Measurements from ENCODE around the gene EXOC3L1.

The EXOC3L1 gene

GRCh38 chr16:67228905-67229304 lies 39.0 kb upstream of the EXOC3L1 start:
- TF ChIP-seq, protein P1, sequence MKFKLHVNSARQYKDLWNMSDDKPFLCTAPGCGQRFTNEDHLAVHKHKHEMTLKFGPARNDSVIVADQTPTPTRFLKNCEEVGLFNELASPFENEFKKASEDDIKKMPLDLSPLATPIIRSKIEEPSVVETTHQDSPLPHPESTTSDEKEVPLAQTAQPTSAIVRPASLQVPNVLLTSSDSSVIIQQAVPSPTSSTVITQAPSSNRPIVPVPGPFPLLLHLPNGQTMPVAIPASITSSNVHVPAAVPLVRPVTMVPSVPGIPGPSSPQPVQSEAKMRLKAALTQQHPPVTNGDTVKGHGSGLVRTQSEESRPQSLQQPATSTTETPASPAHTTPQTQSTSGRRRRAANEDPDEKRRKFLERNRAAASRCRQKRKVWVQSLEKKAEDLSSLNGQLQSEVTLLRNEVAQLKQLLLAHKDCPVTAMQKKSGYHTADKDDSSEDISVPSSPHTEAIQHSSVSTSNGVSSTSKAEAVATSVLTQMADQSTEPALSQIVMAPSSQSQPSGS (tag by site-specific recombination; IDR thresholded peaks at IDR 0.05; ENCODE audit: low read depth) = no peak
- no peak for TF ChIP-seq ZSCAN16 (tag by site-specific recombination; IDR thresholded peaks at IDR 0.05)
- TF ChIP-seq, protein P2, sequence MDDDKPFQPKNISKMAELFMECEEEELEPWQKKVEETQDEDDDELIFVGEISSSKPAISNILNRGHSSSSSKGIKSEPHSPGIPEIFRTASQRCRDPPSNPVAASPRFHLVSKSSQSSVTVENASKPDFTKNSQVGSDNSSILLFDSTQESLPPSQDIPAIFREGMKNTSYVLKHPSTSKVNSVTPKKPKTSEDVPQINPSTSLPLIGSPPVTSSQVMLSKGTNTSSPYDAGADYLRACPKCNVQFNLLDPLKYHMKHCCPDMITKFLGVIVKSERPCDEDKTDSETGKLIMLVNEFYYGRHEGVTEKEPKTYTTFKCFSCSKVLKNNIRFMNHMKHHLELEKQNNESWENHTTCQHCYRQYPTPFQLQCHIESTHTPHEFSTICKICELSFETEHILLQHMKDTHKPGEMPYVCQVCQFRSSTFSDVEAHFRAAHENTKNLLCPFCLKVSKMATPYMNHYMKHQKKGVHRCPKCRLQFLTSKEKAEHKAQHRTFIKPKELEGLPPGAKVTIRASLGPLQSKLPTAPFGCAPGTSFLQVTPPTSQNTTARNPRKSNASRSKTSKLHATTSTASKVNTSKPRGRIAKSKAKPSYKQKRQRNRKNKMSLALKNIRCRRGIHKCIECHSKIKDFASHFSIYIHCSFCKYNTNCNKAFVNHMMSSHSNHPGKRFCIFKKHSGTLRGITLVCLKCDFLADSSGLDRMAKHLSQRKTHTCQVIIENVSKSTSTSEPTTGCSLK (tag by site-specific recombination; IDR thresholded peaks at IDR 0.05) = no peak
- TF ChIP-seq OSR2 (tag by site-specific recombination; IDR thresholded peaks at IDR 0.05) = no peak
- TF ChIP-seq PATZ1 (tag by site-specific recombination; IDR thresholded peaks at IDR 0.05) = no peak
- no peak for TF ChIP-seq ZNF248 (tag by site-specific recombination; IDR thresholded peaks at IDR 0.05)
- TF ChIP-seq SP7 (tag by site-specific recombination; IDR thresholded peaks at IDR 0.05) = no peak
- TF ChIP-seq ZNF433 (tag by site-specific recombination; IDR thresholded peaks at IDR 0.05; ENCODE audit: low read depth) = no peak
- no peak for TF ChIP-seq GFI1B (tag by site-specific recombination; IDR thresholded peaks at IDR 0.05)
- TF ChIP-seq ZNF544 (tag by site-specific recombination; IDR thresholded peaks at IDR 0.05) = no peak
- no peak for TF ChIP-seq REPIN1 (tag by site-specific recombination; IDR thresholded peaks at IDR 0.05; ENCODE audit: low read depth)
- no peak for TF ChIP-seq ZNF157 (tag by site-specific recombination; IDR thresholded peaks at IDR 0.05)
- TF ChIP-seq ZNF791 (tag by site-specific recombination; IDR thresholded peaks at IDR 0.05) = no peak
- TF ChIP-seq ZNF560 (tag by site-specific recombination; IDR thresholded peaks at IDR 0.05; ENCODE audit: borderline replicate concordance) = no peak
- no peak for TF ChIP-seq ZNF37A (tag by site-specific recombination; IDR thresholded peaks at IDR 0.05)
- TF ChIP-seq, protein P3, sequence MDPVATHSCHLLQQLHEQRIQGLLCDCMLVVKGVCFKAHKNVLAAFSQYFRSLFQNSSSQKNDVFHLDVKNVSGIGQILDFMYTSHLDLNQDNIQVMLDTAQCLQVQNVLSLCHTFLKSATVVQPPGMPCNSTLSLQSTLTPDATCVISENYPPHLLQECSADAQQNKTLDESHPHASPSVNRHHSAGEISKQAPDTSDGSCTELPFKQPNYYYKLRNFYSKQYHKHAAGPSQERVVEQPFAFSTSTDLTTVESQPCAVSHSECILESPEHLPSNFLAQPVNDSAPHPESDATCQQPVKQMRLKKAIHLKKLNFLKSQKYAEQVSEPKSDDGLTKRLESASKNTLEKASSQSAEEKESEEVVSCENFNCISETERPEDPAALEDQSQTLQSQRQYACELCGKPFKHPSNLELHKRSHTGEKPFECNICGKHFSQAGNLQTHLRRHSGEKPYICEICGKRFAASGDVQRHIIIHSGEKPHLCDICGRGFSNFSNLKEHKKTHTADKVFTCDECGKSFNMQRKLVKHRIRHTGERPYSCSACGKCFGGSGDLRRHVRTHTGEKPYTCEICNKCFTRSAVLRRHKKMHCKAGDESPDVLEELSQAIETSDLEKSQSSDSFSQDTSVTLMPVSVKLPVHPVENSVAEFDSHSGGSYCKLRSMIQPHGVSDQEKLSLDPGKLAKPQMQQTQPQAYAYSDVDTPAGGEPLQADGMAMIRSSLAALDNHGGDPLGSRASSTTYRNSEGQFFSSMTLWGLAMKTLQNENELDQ (tag by site-specific recombination; IDR thresholded peaks at IDR 0.05; ENCODE audit: low read depth) = no peak
- TF ChIP-seq, protein P4, sequence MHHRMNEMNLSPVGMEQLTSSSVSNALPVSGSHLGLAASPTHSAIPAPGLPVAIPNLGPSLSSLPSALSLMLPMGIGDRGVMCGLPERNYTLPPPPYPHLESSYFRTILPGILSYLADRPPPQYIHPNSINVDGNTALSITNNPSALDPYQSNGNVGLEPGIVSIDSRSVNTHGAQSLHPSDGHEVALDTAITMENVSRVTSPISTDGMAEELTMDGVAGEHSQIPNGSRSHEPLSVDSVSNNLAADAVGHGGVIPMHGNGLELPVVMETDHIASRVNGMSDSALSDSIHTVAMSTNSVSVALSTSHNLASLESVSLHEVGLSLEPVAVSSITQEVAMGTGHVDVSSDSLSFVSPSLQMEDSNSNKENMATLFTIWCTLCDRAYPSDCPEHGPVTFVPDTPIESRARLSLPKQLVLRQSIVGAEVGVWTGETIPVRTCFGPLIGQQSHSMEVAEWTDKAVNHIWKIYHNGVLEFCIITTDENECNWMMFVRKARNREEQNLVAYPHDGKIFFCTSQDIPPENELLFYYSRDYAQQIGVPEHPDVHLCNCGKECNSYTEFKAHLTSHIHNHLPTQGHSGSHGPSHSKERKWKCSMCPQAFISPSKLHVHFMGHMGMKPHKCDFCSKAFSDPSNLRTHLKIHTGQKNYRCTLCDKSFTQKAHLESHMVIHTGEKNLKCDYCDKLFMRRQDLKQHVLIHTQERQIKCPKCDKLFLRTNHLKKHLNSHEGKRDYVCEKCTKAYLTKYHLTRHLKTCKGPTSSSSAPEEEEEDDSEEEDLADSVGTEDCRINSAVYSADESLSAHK (tag by site-specific recombination; IDR thresholded peaks at IDR 0.05) = no peak
- TF ChIP-seq, protein P5, sequence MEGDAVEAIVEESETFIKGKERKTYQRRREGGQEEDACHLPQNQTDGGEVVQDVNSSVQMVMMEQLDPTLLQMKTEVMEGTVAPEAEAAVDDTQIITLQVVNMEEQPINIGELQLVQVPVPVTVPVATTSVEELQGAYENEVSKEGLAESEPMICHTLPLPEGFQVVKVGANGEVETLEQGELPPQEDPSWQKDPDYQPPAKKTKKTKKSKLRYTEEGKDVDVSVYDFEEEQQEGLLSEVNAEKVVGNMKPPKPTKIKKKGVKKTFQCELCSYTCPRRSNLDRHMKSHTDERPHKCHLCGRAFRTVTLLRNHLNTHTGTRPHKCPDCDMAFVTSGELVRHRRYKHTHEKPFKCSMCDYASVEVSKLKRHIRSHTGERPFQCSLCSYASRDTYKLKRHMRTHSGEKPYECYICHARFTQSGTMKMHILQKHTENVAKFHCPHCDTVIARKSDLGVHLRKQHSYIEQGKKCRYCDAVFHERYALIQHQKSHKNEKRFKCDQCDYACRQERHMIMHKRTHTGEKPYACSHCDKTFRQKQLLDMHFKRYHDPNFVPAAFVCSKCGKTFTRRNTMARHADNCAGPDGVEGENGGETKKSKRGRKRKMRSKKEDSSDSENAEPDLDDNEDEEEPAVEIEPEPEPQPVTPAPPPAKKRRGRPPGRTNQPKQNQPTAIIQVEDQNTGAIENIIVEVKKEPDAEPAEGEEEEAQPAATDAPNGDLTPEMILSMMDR (tag by site-specific recombination; IDR thresholded peaks at IDR 0.05) = no peak
- H3K4me1 ChIP-seq (ENCODE audit: control insufficient read depth, insufficient read depth, low read length) = no peaks in the 10 kb centered on the region
- POLR2A ChIA-PET = interaction anchor here (1.3 to 10.0 kb wide), 2 partner anchors 18 to 31 kb away, joined by 4 to 109 read pairs; partner anchors contain the start of genes FHOD1 and SLC9A5

More at GRCh38 chr16:67228905-67229304, 39.0 kb upstream of the EXOC3L1 start:
- no peak overlapping the region for H3K27ac ChIP-seq (ENCODE audit: extremely low read depth, low read depth, low read length)
- H3K9me3 ChIP-seq (ENCODE audit: control insufficient read depth, insufficient read depth, low read depth, low read length) = no peaks in the 10 kb centered on the region
- no peak overlapping the region for H3K4me3 ChIP-seq (ENCODE audit: low read depth, low read length)
- peaks cover 4 to 53% of the 10 kb centered on the region in 2 experiments; a peak in 2 of 3 replicates for H3K36me3 ChIP-seq (ENCODE audit: control insufficient read depth in 2 of 2, insufficient read depth in 1 of 2, low read length in 2 of 2)
- CTCF ChIA-PET = no interaction called here

Measured in HEK293 (cell line).